NCI-H1417 (cell line): ENCODE results near the gene ARMH2.
A peak's percentile ranks its signal among the peaks of the same experiment; 100 is the strongest.
"Not testable (repeated sequence)": the region's sequence is repeated elsewhere in the genome, so short reads cannot be mapped to it uniquely, and the experiment has no call there.

Source experiments
- DNase-seq, 3 experiments: peaks; one replicate each; lab custom pipeline; 2025; lab: John Stamatoyannopoulos, UW

The ARMH2 gene

DNA sequence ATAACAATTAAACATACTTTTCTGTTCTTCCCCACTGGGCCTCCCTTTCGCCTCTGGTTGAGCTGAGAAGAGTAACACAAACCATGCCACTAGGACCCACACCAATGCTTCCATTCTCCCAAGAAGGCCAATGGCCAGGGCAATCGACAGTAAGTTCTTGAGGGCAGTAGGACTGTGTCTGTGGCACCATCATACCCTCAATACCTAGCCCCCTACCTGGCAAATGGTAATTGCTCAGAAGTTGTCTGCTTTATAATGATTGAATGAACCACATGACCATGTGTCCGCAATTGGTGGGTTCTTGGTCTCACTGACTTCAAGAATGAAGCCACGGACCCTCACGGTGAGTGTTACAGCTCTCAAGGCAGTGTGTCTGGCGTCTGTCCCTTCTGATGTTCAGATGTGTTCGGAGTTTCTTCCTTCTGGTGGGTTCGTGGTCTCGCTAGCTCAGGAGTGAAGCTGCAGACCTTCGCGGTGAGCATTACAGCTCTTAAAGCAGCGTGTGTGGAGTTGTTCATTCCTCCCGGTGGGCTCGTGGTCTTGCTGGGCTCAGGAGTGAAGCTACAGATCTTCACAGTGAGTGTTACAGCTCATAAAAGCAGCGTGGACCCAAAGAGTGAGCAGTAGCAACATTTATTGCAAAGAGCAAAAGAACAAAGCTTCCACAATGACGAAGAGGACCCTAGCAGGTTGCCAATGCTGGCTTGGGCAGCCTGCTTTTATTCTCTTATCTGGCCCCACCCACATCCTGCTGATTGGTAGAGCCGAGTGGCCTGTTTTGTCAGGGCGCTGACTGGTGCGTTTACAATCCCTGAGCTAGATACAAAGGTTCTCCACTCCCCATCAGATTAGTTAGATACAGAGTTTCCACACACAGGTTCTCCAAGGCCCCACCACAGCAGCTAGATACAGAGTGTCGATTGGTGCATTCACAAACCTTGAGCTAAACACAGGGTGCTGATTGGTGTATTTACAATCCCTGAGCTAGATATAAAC is 33.6 kb downstream of the ARMH2 start:
- DNase-seq, result not testable (repeated sequence)

DNA sequence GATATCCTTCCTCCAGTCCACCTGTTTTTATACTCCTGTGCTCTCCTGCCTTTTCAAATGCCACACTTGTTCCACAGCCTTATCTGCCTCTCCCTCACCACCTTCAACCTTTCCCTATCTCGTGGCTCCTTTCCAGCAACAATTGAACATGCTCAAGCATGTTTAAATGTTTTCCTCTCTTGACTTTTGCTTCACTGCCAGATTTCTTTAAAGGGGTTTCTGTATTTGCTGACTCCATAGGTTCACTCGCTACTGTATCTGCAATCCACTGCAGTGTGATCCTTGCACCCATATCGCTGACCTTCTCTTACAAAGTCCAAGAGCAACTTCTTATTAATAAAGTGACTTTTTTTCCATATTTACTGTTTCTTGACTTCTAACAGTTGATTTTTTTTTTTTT is 35.1 kb downstream of the ARMH2 start:
- DNase-seq, result peak in 2 of 3 experiments; percentile 7 to 17

GRCh38 chr6:24761851-24762250 is 36.9 kb downstream of the ARMH2 start:
- no peak for DNase-seq

GRCh38 chr6:24761193-24761835 is 37.4 kb downstream of the ARMH2 start:
- peak in 1 of 3 experiments; percentile 2 for DNase-seq

GRCh38 chr6:24760210-24760609 is 38.5 kb downstream of the ARMH2 start:
- DNase-seq, result no peak

DNA sequence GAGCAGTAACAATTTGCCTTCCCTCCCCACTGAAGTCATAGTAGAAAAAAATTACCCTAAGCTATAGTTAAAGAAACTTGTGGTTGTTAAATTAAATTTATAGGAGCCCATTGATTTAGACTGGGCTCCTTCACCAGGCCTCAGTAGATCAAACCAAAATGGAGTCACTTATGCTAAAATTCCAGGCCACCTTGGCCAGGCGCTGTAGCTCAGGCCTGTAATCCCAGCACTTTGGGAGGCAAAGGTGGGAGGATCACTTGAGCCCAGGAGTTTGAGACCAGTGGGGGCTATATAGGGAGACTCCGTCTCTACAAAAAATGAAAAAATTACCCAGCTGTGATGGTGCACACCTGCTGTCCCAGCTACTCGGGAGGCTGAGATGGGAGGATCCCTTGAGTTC is 39.0 kb downstream of the ARMH2 start:
- DNase-seq, result no peak

GRCh38 chr6:24757611-24758010 is 41.1 kb downstream of the ARMH2 start:
- DNase-seq, result no peak

- no peak for DNase-seq
Observed at GRCh38 chr6:24755279-24755678, 43.4 kb downstream of the ARMH2 start.

DNA sequence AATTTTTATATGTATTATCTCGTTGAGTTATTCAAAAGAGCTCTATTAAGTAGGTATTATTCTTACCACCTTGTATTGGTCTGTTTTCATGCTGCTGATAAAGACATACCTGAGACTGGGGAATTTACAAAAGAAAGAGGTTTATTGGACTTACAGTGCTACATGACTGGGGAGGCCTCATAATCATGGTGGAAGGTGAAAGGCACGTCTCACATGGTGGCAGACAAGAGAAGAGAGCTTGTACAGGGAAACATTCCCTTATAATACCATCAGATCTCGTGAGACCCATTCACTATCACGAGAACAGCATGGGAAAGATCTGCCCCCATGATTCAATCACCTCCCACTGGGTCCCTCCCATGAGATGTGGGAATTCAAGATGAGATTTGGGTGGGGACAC is 44.3 kb downstream of the ARMH2 start:
- DNase-seq, result not testable (repeated sequence)

GRCh38 chr6:24753545-24753944 is 45.2 kb downstream of the ARMH2 start:
- DNase-seq, result no peak

GRCh38 chr6:24752917-24753492 is 45.7 kb downstream of the ARMH2 start:
- DNase-seq, result no peak

DNA sequence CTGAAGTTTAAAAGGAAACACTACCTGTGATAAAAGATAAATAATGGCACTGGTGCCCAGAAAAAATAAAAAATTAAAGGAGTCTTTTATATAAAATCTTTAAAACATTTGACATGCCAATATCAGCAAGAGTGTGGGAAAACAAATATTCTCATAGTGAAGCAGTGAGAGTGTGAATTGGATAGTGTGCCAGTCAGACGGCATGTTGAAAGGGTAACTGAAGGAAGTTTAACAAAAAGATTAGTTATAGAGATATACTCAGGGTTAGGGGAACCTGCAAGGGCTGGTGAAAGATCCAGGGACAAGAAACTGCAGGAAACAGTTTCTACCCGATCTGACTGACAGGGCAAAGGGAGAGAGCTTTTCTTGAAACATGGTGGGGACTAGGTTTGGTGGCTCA is 46.2 kb downstream of the ARMH2 start:
- DNase-seq, result no peak

GRCh38 chr6:24750878-24751277 is 47.8 kb downstream of the ARMH2 start:
- not testable (repeated sequence) for DNase-seq

DNA sequence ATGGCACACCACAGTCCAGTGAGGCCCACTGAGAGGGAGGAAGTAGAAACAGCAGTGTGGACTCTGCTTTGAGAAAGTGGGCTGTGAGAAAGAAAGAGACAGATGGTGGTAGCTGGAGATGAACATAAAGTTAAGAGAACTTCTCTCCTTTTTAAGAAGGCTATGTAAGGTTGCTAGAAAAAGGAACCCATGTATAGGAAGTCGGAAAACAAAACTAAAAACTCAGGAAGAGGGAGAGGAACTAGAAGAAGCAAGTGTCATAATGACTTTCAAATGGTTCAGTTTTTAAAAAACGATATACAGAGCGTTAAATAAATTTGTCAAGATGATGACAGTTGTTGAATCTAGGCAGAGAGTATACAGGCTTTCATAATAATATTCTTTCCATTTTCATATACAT is 49.4 kb downstream of the ARMH2 start:
- no peak for DNase-seq
